Testis (tissue), 3 donors: Measurements from ENCODE around the gene MANBA. TPM values are rescaled to one million over a fixed set of nuclear protein-coding genes. Genes with fewer than 3 reads are reported as not detected.
"Not testable (repeated sequence)": the region's sequence is repeated elsewhere in the genome, so short reads cannot be mapped to it uniquely, and the experiment has no call there.

Source experiments
- DNase-seq: peaks from one replicate; pipeline ENCODE4 v3.0.0-alpha.2; 2019
- H3K27ac ChIP-seq, 2 donors: fragments of 200-600 bp; sonication (generic); one replicate each; pipeline ENCODE4 v1.5.1; 2019
- H3K27me3 ChIP-seq: fragments of 200-600 bp; sonication (generic); one replicate; pipeline ENCODE4 v1.5.1; 2019
- H3K36me3 ChIP-seq: fragments of 200-600 bp; sonication (generic); one replicate; pipeline ENCODE4 v1.5.1; 2017; ENCODE audit warnings: low read depth; ENCODE audit errors: missing control alignments
- H3K4me1 ChIP-seq: fragments of 200-600 bp; sonication (generic); one replicate; pipeline ENCODE4 v1.5.1; 2019
- H3K4me3 ChIP-seq, 2 donors: fragments of 200-600 bp; sonication (generic); one replicate each; pipeline ENCODE4 v1.5.1; 2017 to 2019
- H3K9me3 ChIP-seq: fragments of 200-600 bp; sonication (generic); one replicate; pipeline ENCODE4 v1.5.1; 2017
- CTCF ChIP-seq, 3 experiments: fragments of 450-650 bp in 2 of 3; fragments of 200-600 bp in 1 of 3; sonication (generic) in 1 of 3; IDR thresholded peaks; one replicate each; pipeline ENCODE4 v1.5.1; 2016 to 2019; ENCODE audit warnings: antibody characterized with exemption in 3 of 3, mild to moderate bottlenecking in 2 of 3, moderate library complexity in 1 of 3
- POLR2A ChIP-seq: fragments of 450-650 bp; IDR thresholded peaks from one replicate; pipeline ENCODE4 v1.6.1; 2017; ENCODE audit warnings: antibody characterized with exemption, mild to moderate bottlenecking, moderate library complexity
- WGBS, 2 donors: methylation state at CpG; one replicate each; pipeline ENCODE4 v1.1.5; 2018; 5-methylcytosine and 5-hydroxymethylcytosine counted together
- intact Hi-C: fragments of 100-400 bp; cut with DNase I; formaldehyde crosslinking; loops from one replicate; pipeline ENCODE4 v1.15.1; 2023; ENCODE audit warnings: low total_unique reads
- polyA plus RNA-seq: library from polyadenylated mRNA; stranded (reverse); fragments of 350-450 nt; fragmentation: Illumina TruSeq; extraction: RNeasy Lipid Tissue Mini Kit (QIAGEN cat#74804); gene quantifications from one replicate; pipeline ENCODE4 v1.2.3, GENCODE V29; 2014; ENCODE audit warnings: low read depth, low replicate concordance; ENCODE audit not compliant: insufficient read depth
- total RNA-seq, 2 donors: library from RNA; depleted of rRNA; stranded (reverse); fragments of >200 nt; gene quantifications; one replicate each; pipeline ENCODE4 v1.2.3, GENCODE V29; 2016

MANBA gene
- total and polyA plus RNA-seq, 3 donors from 2014 or later = 9.2 to 22.7 (median 13.6) TPM

GRCh38 chr4:102734591-102735385 lies 26.0 kb downstream of the MANBA start:
- H3K4me1 ChIP-seq = no peaks in the 10 kb centered on the region
- H3K27ac ChIP-seq = no peak overlapping the region
- DNase-seq = no peak
- TF ChIP-seq POLR2A (no peak), CTCF (IDR thresholded peaks at IDR 0.05) (no peak)
- intact Hi-C loops = no loop called here
- H3K4me3 ChIP-seq = no peak overlapping the region
- H3K36me3 ChIP-seq = no peaks in the 10 kb centered on the region
- H3K27me3 ChIP-seq = no peaks in the 10 kb centered on the region
- 93 to 94% methylated on average over 5 of the region's 5 CpGs for WGBS, 2 donors
- no peaks in the 10 kb centered on the region for H3K9me3 ChIP-seq

- H3K4me3 ChIP-seq = no peak overlapping the region
- intact Hi-C loops = no loop called here
- no peaks in the 10 kb centered on the region for H3K27me3 ChIP-seq
- H3K9me3 ChIP-seq = no peaks in the 10 kb centered on the region
- DNase-seq = no peak
- TF ChIP-seq POLR2A = no peak
- TF ChIP-seq CTCF (IDR thresholded peaks at IDR 0.05) = no peak
- no peaks in the 10 kb centered on the region for H3K4me1 ChIP-seq
- WGBS, 2 donors = 89 to 92% methylated on average over 5 of the region's 5 CpGs
- H3K27ac ChIP-seq = no peak overlapping the region
- H3K36me3 ChIP-seq = no peaks in the 10 kb centered on the region
Observed at GRCh38 chr4:102734116-102734515, 26.7 kb downstream of the MANBA start.

GRCh38 chr4:102733084-102733483 lies 27.7 kb downstream of the MANBA start:
- H3K4me3 ChIP-seq = no peak overlapping the region
- intact Hi-C loops = no loop called here
- WGBS, 2 donors = 75 to 90% methylated on average over 3 of the region's 3 CpGs
- H3K27me3 ChIP-seq = no peaks in the 10 kb centered on the region
- H3K36me3 ChIP-seq = no peaks in the 10 kb centered on the region
- no peaks in the 10 kb centered on the region for H3K9me3 ChIP-seq
- TF ChIP-seq POLR2A (no peak), CTCF (IDR thresholded peaks at IDR 0.05) (no peak)
- no peak for DNase-seq
- H3K27ac ChIP-seq = no peak overlapping the region
- no peaks in the 10 kb centered on the region for H3K4me1 ChIP-seq

GRCh38 chr4:102732678-102733077 lies 28.1 kb downstream of the MANBA start:
- no peak for TF ChIP-seq CTCF (IDR thresholded peaks at IDR 0.05)
- TF ChIP-seq POLR2A = no peak
- Histone ChIP-seq H3K36me3 (no peaks in the 10 kb centered on the region), H3K4me3 (no peak overlapping the region), H3K4me1 (no peaks in the 10 kb centered on the region), H3K27me3 (no peaks in the 10 kb centered on the region), H3K27ac (no peak overlapping the region), H3K9me3 (no peaks in the 10 kb centered on the region)
- no peak for DNase-seq
- intact Hi-C loops = no loop called here
- 87 to 90% methylated on average over 5 of the region's 5 CpGs for WGBS, 2 donors

GRCh38 chr4:102730968-102731533 lies 29.7 kb downstream of the MANBA start:
- no peaks in the 10 kb centered on the region for H3K4me1 ChIP-seq

GRCh38 chr4:102729486-102729885 lies 31.3 kb downstream of the MANBA start:
- H3K27ac ChIP-seq, intact Hi-C loops, H3K27me3 ChIP-seq, H3K9me3 ChIP-seq, DNase-seq, H3K4me1 ChIP-seq, H3K4me3 ChIP-seq, H3K36me3 ChIP-seq: not testable (repeated sequence)
- 96 to 100% methylated on average over 3 of the region's 3 CpGs for WGBS, 2 donors

More at GRCh38 chr4:102730968-102731533, 29.7 kb downstream of the MANBA start:
- no peaks in the 10 kb centered on the region for H3K9me3 ChIP-seq
- intact Hi-C loops = no loop called here
- no peak overlapping the region for H3K27ac ChIP-seq
- 90 to 91% methylated on average over 5 of the region's 5 CpGs for WGBS, 2 donors
- TF ChIP-seq POLR2A (no peak), CTCF (IDR thresholded peaks at IDR 0.05) (no peak)
- H3K36me3 ChIP-seq = no peaks in the 10 kb centered on the region
- H3K27me3 ChIP-seq = no peaks in the 10 kb centered on the region
- H3K4me3 ChIP-seq = no peak overlapping the region
- no peak for DNase-seq

- intact Hi-C loops, H3K4me3 ChIP-seq, H3K27ac ChIP-seq, H3K4me1 ChIP-seq, DNase-seq, H3K36me3 ChIP-seq, H3K9me3 ChIP-seq, H3K27me3 ChIP-seq: not testable (repeated sequence)
- 96 to 97% methylated on average over 3 of the region's 3 CpGs for WGBS, 2 donors
Observed at GRCh38 chr4:102726919-102727318, 33.8 kb downstream of the MANBA start.
